ENCODE data around the gene SCUBE1. TPM values are rescaled to one million over a fixed set of nuclear protein-coding genes. Genes with fewer than 3 reads are reported as not detected.
A peak's percentile ranks its signal among the peaks of the same experiment; 100 is the strongest.

SCUBE1 gene
- total and polyA plus RNA-seq, 11 donors, result 0.04 to 0.40 (median 0.24) TPM; not detected in 1

DNA sequence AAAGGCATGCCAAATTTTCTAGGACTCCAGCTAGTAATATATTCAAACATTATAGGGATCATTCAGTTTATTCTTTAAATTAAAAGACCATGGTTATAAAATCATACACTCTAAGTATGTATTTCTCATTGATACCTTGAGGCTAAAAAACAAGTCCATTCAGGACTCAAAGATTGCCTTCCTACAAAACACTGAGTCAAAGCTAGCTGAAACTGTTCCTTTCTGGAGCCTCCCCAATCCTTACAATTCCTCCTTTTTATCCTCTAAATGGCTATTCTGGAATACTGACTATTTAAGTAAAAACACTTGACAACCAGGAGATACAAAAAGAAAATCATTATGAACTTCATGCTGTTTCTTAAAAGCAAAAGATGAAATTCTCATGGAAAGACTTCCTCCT, 151.3 kb downstream of the SCUBE1 start:
- TF ChIP-seq, protein P1, sequence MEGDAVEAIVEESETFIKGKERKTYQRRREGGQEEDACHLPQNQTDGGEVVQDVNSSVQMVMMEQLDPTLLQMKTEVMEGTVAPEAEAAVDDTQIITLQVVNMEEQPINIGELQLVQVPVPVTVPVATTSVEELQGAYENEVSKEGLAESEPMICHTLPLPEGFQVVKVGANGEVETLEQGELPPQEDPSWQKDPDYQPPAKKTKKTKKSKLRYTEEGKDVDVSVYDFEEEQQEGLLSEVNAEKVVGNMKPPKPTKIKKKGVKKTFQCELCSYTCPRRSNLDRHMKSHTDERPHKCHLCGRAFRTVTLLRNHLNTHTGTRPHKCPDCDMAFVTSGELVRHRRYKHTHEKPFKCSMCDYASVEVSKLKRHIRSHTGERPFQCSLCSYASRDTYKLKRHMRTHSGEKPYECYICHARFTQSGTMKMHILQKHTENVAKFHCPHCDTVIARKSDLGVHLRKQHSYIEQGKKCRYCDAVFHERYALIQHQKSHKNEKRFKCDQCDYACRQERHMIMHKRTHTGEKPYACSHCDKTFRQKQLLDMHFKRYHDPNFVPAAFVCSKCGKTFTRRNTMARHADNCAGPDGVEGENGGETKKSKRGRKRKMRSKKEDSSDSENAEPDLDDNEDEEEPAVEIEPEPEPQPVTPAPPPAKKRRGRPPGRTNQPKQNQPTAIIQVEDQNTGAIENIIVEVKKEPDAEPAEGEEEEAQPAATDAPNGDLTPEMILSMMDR (IDR thresholded peaks at IDR 0.05), result no peak
- TF ChIP-seq POLR2A (IDR thresholded peaks at IDR 0.05), result no peak
- Histone ChIP-seq H3K36me3 (no peaks in the 10 kb centered on the region), H3K4me1 (peaks cover 0 to 6% (median 0%) of the 10 kb centered on the region in 12 donors), H3K4me3 (no peak overlapping the region), H3K27ac (no peak overlapping the region), H3K9me3 (no peaks in the 10 kb centered on the region), H3K27me3 (peaks cover 0 to 6% (median 0%) of the 10 kb centered on the region in 9 donors)
- ATAC-seq, result no peak
- no peak for DNase-seq
- intact Hi-C loops (cut with DNase I), result no loop called here

DNA sequence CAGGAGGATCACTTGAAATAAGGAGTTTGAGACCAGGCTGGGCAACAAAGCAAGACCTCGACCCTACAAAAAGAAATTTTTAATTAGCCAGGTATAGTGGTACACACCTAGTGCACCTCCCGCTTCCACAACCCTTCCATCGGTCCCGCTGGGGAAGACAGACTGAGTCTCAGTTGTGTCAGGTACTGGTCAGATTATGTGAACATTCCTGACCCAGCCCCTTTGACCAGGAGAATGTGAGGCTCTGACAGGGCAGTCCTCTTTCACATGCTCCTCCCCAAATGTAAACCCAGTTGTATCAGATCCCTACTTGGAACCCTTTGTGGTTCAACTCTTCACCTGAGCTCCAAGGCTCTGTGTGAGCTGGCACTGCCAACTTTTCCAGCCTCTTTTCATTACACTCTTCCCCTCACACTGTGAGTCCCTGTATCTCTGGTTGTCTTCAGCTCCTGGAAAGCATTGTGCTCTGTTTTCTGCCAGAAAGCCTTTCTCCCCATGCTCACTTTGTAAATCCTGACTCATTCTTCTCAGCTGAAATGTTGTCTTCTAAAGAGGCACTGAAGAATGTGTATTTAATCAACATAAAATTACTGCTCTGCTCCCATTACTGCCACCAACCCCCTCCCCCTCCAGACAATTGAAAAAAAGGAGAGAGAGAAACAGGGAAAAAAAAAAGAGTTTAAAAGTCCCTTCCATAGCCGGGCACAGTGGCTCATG, 154.2 kb downstream of the SCUBE1 start:
- no peak for ATAC-seq
- TF ChIP-seq, protein P1 (IDR thresholded peaks at IDR 0.05), result no peak
- no peak for TF ChIP-seq POLR2A (IDR thresholded peaks at IDR 0.05)
- WGBS, 4 donors, result 87 to 96% (median 89%) methylated on average over 5 of the region's 5 CpGs
- Histone ChIP-seq H3K36me3 (no peaks in the 10 kb centered on the region), H3K9me3 (no peaks in the 10 kb centered on the region), H3K27me3 (no peaks in the 10 kb centered on the region), H3K4me3 (no peak overlapping the region), H3K27ac (no peak overlapping the region), H3K4me1 (peaks cover 0 to 30% (median 13%) of the 10 kb centered on the region in 12 donors)
- DNase-seq, result peak in 2 of 5 donors; percentile 10 to 17
- intact Hi-C loops (cut with DNase I), result loop anchor here in 1 of 10 donors (5.0 kb wide), 1 partner anchor 33 kb away; no protein-coding TSS in a partner anchor

DNA sequence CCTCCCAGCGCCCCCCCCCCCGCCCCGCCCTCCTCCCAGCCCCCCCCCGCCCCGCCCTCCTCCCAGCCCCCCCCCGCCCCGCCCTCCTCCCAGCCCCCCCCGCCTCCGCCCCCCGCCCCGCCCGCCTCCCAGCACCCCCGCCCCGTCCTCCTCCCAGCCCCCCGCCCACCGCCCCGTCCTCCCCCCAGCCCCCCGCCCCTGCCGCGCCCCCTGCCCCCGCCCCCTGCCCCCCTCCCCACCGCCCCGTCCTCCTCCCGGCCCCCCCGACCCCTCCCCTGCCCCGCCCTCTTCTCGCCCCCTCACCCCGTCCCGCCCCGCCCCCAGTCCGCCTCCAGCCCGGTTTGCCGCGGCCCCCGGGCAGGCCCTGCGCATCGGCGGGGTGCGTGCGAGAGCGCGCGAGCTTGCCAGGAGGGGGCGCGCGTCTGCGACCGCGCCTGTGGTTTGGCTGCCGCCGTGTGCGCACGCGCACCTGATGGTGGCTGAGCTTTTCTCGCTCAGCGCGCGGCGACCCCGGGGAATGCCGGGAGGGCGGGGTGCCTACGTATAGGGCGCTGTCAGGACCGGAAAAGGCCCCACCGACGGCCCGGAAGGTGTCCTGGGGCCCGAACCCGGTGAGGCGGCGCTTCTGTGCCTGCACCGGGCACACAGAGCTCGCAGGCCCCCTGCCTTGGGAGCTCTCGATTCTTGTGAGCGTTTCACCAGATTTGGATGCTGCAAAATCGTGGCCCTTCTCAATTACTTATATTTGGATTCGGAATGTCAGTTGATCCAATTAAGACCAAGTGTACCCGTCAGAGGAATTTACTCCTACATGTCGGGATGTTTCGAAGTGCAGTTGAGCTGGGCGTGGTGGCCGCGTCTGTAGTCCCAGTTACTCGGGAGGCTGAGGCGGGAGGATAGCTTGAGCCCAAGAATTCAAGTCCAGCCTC, 155.7 kb downstream of the SCUBE1 start:
- 5 to 30% (median 8%) methylated on average over 15 to 62 of the region's 86 CpGs for WGBS, 4 donors
- ATAC-seq, result peak; percentile 92 to 95 (median 94)
- intact Hi-C loops (cut with DNase I), result loop anchor here in 3 of 10 donors (1.0 to 5.0 kb wide), 2 partner anchors 35 kb away; no protein-coding TSS in a partner anchor

More for the DNA sequence above, 155.7 kb downstream of the SCUBE1 start:
- Histone ChIP-seq H3K27ac (peak overlapping the region; percentile 74 to 98 (median 91)), H3K27me3 (no peaks in the 10 kb centered on the region), H3K36me3 (peaks cover 0 to 2% (median 0%) of the 10 kb centered on the region in 9 donors), H3K4me3 (peak overlapping the region in 11 of 12 donors; percentile 45 to 95 (median 59)), H3K9me3 (no peaks in the 10 kb centered on the region), H3K4me1 (peaks cover 0 to 36% (median 13%) of the 10 kb centered on the region in 12 donors)
- peak; percentile 96 to 99 (median 97) for DNase-seq
- TF ChIP-seq, protein P1 (IDR thresholded peaks at IDR 0.05), result peak; percentile 63 to 91 (median 80)
- peak in 1 of 2 donors; percentile 74 for TF ChIP-seq POLR2A (IDR thresholded peaks at IDR 0.05)
